ENCODE measurements around the gene PCDHGA4. TPM values are rescaled to one million over a fixed set of nuclear protein-coding genes. Genes with fewer than 3 reads are reported as not detected.

The PCDHGA4 gene
- total RNA-seq, 1 experiment from 2014 or later: 0.13 TPM

DNA sequence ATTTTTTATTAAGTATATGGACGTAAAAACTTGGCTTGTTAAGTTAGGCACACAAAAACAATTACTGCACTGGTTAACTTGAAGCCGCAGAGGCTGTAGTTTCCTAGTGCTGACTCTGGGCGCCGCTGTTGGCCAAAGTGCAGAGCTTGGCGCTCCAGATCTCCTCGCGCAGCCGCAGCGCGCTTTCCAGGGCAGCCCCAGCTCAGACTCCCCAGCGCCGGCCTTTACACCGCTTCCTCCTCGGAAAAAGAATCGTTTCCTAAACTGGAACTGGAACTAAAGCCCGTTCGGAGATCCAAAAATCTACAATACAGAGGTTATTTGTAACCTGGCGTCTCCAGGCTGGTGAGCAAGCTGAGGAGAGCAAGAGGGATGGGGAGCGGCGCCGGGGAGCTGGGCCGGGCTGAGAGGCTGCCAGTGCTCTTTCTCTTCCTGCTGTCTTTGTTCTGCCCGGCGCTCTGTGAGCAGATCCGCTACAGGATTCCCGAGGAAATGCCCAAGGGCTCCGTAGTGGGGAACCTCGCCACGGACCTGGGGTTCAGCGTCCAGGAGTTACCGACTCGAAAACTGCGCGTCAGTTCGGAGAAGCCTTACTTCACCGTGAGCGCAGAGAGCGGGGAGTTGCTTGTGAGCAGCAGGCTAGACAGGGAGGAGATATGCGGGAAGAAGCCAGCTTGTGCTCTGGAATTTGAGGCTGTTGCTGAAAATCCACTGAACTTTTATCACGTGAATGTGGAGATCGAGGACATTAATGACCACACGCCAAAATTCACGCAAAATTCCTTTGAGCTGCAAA lies 43.1 kb downstream of the PCDHGA4 start, which contains the start of gene PCDHGB5:
Gene PCDHGB5 (plus strand): TSS at position 192 of the 796 bp plus-strand sequence. CDS start 181 bp downstream, at position 373.

GRCh38 chr5:141402553-141403243 lies 47.9 kb downstream of the PCDHGA4 start, which contains the start of gene PCDHGA9:
Gene PCDHGA9, plus strand, starts transcription at chr5:141402778. Its CDS starts 175 bp downstream, at chr5:141402953.

Other genes starting within 250 kb of the PCDHGA4 start
- gene PCDHB4, start 233.2 kb upstream of the PCDHGA4 start, total RNA-seq (2022; extraction: Qiagen RNA extraction; ENCODE audit: low read depth): 0.03 to 0.09 TPM (median 0.06 TPM) in 4 of 5 replicates, not detected in the other
- gene PCDHB5, start 219.8 kb upstream of the PCDHGA4 start, total RNA-seq (2022; extraction: Qiagen RNA extraction; ENCODE audit: low read depth): 1.2 to 1.9 TPM (median 1.5 TPM) in 5 replicates
- gene PCDHB6, start 205.0 kb upstream of the PCDHGA4 start, total RNA-seq (2022; extraction: Qiagen RNA extraction; ENCODE audit: low read depth): 0.89 to 1.2 TPM (median 1.1 TPM) in 5 replicates
- 0.01 TPM in 1 of 5 replicates, not detected in the others for gene PCDHB7, start 182.4 kb upstream of the PCDHGA4 start, total RNA-seq (2022; extraction: Qiagen RNA extraction; ENCODE audit: low read depth)
- gene PCDHB8, start 177.2 kb upstream of the PCDHGA4 start, total RNA-seq (2022; extraction: Qiagen RNA extraction; ENCODE audit: low read depth): 0.24 to 0.42 TPM (median 0.37 TPM) in 5 replicates
- gene PCDHB16, start 172.6 kb upstream of the PCDHGA4 start, total RNA-seq (2022; extraction: Qiagen RNA extraction; ENCODE audit: low read depth): 0.05 to 0.10 TPM (median 0.08 TPM) in 4 of 5 replicates, not detected in the other
- 0.01 to 0.03 TPM in 2 of 5 replicates, not detected in the others for gene PCDHB9, start 167.9 kb upstream of the PCDHGA4 start, total RNA-seq (2022; extraction: Qiagen RNA extraction; ENCODE audit: low read depth)
- gene PCDHB10, start 162.7 kb upstream of the PCDHGA4 start, total RNA-seq (2022; extraction: Qiagen RNA extraction; ENCODE audit: low read depth): 0.03 to 0.06 TPM in 2 of 5 replicates, not detected in the others
- 0.06 to 0.14 TPM (median 0.09 TPM) in 5 replicates for gene PCDHB11, start 155.4 kb upstream of the PCDHGA4 start, total RNA-seq (2022; extraction: Qiagen RNA extraction; ENCODE audit: low read depth)
- gene PCDHB12, start 146.3 kb upstream of the PCDHGA4 start, total RNA-seq (2022; extraction: Qiagen RNA extraction; ENCODE audit: low read depth): 0.07 TPM in 1 of 5 replicates, not detected in the others
- gene PCDHB13, start 141.1 kb upstream of the PCDHGA4 start, total RNA-seq (2022; extraction: Qiagen RNA extraction; ENCODE audit: low read depth): 0.02 to 0.08 TPM (median 0.07 TPM) in 5 replicates
- 0.06 to 0.13 TPM (median 0.09 TPM) in 5 replicates for gene PCDHB14, start 131.7 kb upstream of the PCDHGA4 start, total RNA-seq (2022; extraction: Qiagen RNA extraction; ENCODE audit: low read depth)
- gene PCDHB15, start 109.6 kb upstream of the PCDHGA4 start, total RNA-seq (2022; extraction: Qiagen RNA extraction; ENCODE audit: low read depth): 0.05 to 0.07 TPM (median 0.06 TPM) in 4 of 5 replicates, not detected in the other
- gene SLC25A2, start 51.0 kb upstream of the PCDHGA4 start, total RNA-seq (2022; extraction: Qiagen RNA extraction; ENCODE audit: low read depth): not detected in 5 replicates
- 66.8 to 81.4 TPM (median 74.0 TPM) in 5 replicates for gene TAF7, start 34.2 kb upstream of the PCDHGA4 start, total RNA-seq (2022; extraction: Qiagen RNA extraction; ENCODE audit: low read depth)
- gene PCDHGA1, start 24.5 kb upstream of the PCDHGA4 start, total RNA-seq (2022; extraction: Qiagen RNA extraction; ENCODE audit: low read depth): 0.27 to 0.49 TPM (median 0.31 TPM) in 5 replicates
- gene PCDHGA2, start 16.3 kb upstream of the PCDHGA4 start, total RNA-seq (2022; extraction: Qiagen RNA extraction; ENCODE audit: low read depth): 0.44 to 0.73 TPM (median 0.59 TPM) in 5 replicates
- 0.05 to 0.09 TPM in 2 of 5 replicates, not detected in the others for gene PCDHGA3, start 11.2 kb upstream of the PCDHGA4 start, total RNA-seq (2022; extraction: Qiagen RNA extraction; ENCODE audit: low read depth)
- 1.0 to 2.1 TPM (median 1.9 TPM) in 5 replicates for gene PCDHGB1, start 4.9 kb upstream of the PCDHGA4 start, total RNA-seq (2022; extraction: Qiagen RNA extraction; ENCODE audit: low read depth)
- gene PCDHGB2, start 5.0 kb downstream of the PCDHGA4 start, total RNA-seq (2022; extraction: Qiagen RNA extraction; ENCODE audit: low read depth): 0.07 to 0.19 TPM (median 0.17 TPM) in 5 replicates
- 0.11 to 0.17 TPM (median 0.15 TPM) in 5 replicates for gene PCDHGA5, start 9.1 kb downstream of the PCDHGA4 start, total RNA-seq (2022; extraction: Qiagen RNA extraction; ENCODE audit: low read depth)
- gene PCDHGB3, start 15.2 kb downstream of the PCDHGA4 start, total RNA-seq (2022; extraction: Qiagen RNA extraction; ENCODE audit: low read depth): 0.15 to 0.35 TPM (median 0.20 TPM) in 5 replicates
- gene PCDHGA6, start 18.9 kb downstream of the PCDHGA4 start, total RNA-seq (2022; extraction: Qiagen RNA extraction; ENCODE audit: low read depth): 0.13 to 0.28 TPM (median 0.22 TPM) in 5 replicates
- gene PCDHGA7, start 27.7 kb downstream of the PCDHGA4 start, total RNA-seq (2022; extraction: Qiagen RNA extraction; ENCODE audit: low read depth): 0.72 to 1.3 TPM (median 0.96 TPM) in 5 replicates
- gene PCDHGB4, start 32.7 kb downstream of the PCDHGA4 start, total RNA-seq (2022; extraction: Qiagen RNA extraction; ENCODE audit: low read depth): 0.66 to 1.0 TPM (median 0.73 TPM) in 5 replicates
- gene PCDHGA8, start 37.6 kb downstream of the PCDHGA4 start, total RNA-seq (2022; extraction: Qiagen RNA extraction; ENCODE audit: low read depth): 0.02 TPM in 2 of 5 replicates, not detected in the others
- gene PCDHGB5, start 42.9 kb downstream of the PCDHGA4 start, total RNA-seq (2022; extraction: Qiagen RNA extraction; ENCODE audit: low read depth): 1.9 to 2.8 TPM (median 2.4 TPM) in 5 replicates
- gene PCDHGA9, start 47.8 kb downstream of the PCDHGA4 start, total RNA-seq (2022; extraction: Qiagen RNA extraction; ENCODE audit: low read depth): 0.06 to 0.14 TPM (median 0.08 TPM) in 3 of 5 replicates, not detected in the others
- gene PCDHGB6, start 53.0 kb downstream of the PCDHGA4 start, total RNA-seq (2022; extraction: Qiagen RNA extraction; ENCODE audit: low read depth): 0.06 to 0.12 TPM (median 0.09 TPM) in 4 of 5 replicates, not detected in the other
- 0.01 TPM in 1 of 5 replicates, not detected in the others for gene PCDHGA10, start 58.0 kb downstream of the PCDHGA4 start, total RNA-seq (2022; extraction: Qiagen RNA extraction; ENCODE audit: low read depth)
- 0.03 to 0.16 TPM (median 0.07 TPM) in 5 replicates for gene PCDHGB7, start 62.7 kb downstream of the PCDHGA4 start, total RNA-seq (2022; extraction: Qiagen RNA extraction; ENCODE audit: low read depth)
- 0.02 TPM in 1 of 5 replicates, not detected in the others for gene PCDHGA11, start 66.0 kb downstream of the PCDHGA4 start, total RNA-seq (2022; extraction: Qiagen RNA extraction; ENCODE audit: low read depth)
- gene PCDHGA12, start 75.5 kb downstream of the PCDHGA4 start, total RNA-seq (2022; extraction: Qiagen RNA extraction; ENCODE audit: low read depth): 0.02 TPM in 1 of 5 replicates, not detected in the others
- gene PCDHGC3, start 120.9 kb downstream of the PCDHGA4 start, total RNA-seq (2022; extraction: Qiagen RNA extraction; ENCODE audit: low read depth): 6.1 to 7.1 TPM (median 6.4 TPM) in 5 replicates
- 0.02 to 0.15 TPM (median 0.05 TPM) in 3 of 5 replicates, not detected in the others for gene PCDHGC4, start 130.0 kb downstream of the PCDHGA4 start, total RNA-seq (2022; extraction: Qiagen RNA extraction; ENCODE audit: low read depth)
- gene PCDHGC5, start 134.1 kb downstream of the PCDHGA4 start, total RNA-seq (2022; extraction: Qiagen RNA extraction; ENCODE audit: low read depth): 0.05 TPM in 1 of 5 replicates, not detected in the others

Measured in A549 treated with CpdA at 1 μM for 4 hours (cell line).